Measurements from ENCODE around the gene OLA1. TPM values are rescaled to one million over a fixed set of nuclear protein-coding genes. Genes with fewer than 3 reads are reported as not detected.
A peak's percentile ranks its signal among the peaks of the same experiment; 100 is the strongest.
"Not testable (repeated sequence)": the region's sequence is repeated elsewhere in the genome, so short reads cannot be mapped to it uniquely, and the experiment has no call there.

OLA1 gene
- polyA plus RNA-seq, 1 donor from 2014 or later: 59.7 TPM

DNA sequence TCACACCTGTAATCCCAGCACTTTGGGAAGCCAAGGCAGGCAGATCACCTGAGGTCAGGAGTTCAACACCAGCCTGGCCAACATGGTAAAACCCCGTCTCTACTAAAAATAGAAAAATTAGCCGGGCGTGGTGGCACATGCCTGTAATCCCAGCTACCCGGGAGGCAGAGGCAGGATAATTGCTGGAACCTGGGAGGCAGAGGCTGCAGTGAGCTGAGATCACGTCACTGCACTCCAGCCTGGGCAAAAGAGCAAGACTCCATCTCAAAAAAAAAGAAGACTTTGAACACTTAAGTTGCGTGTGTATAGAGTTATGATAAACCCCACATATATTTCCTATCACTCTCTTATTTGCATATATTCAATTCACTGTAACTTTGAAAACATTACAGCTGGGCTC is 2.7 kb downstream of the OLA1 start:
- H3K27me3 Mint-ChIP-seq, H3K27ac Mint-ChIP-seq: not testable (repeated sequence)
- H3K4me3 Mint-ChIP-seq: peak overlapping the region in 2 of 4 donors; percentile 34 to 61

DNA sequence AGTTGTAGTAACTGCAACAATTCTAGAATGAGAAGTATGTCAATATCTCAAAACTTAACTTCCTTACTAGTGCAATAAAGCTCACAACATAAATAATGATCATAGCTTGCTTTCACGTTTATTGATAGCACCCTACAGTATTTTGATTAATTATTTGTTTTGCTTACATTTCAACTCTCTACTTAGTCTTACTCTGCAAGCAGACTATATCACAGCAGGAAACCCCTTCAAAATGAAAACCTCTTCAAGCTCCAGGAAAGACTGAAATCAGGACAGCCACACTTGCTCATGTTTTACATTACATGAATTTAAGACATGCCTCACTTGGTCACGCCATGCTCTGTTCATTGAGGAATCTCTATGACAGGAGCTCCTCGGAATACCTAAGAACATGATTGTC is 3.3 kb downstream of the OLA1 start:
- peak overlapping the region in 1 of 4 donors; percentile 61 for H3K4me3 Mint-ChIP-seq
- H3K27me3 Mint-ChIP-seq: no peaks in the 10 kb centered on the region
- H3K9me3 Mint-ChIP-seq: no peaks in the 10 kb centered on the region
- H3K36me3 Mint-ChIP-seq: peaks cover 7% of the 10 kb centered on the region
- no peak overlapping the region for H3K27ac Mint-ChIP-seq
- H3K4me1 Mint-ChIP-seq: peaks cover 27 to 29% (median 28%) of the 10 kb centered on the region in 3 donors

More for the DNA sequence above, 2.7 kb downstream of the OLA1 start:
- peaks cover 25 to 26% (median 25%) of the 10 kb centered on the region in 3 donors for H3K4me1 Mint-ChIP-seq
- not testable (repeated sequence) for H3K36me3 Mint-ChIP-seq, H3K9me3 Mint-ChIP-seq

DNA sequence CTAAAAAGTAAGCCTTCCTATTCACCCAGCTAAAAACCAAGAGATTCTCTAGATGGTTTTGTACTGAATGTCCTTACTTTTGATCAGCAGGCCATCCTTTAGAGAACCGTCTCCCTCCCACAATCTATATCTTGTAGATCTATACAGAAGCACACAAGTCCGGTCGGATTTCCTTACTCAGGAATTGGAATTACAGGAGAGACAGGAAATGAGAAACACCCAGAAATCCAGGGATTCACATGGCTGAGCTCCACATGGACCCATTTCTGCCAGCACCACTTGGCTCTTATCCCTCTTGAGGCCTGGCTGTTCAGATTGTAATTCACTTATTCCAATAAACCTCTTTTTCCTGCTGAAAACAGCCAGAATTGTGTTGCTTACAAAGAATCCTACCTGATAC is 4.5 kb downstream of the OLA1 start:
- H3K4me1 Mint-ChIP-seq: peaks cover 28 to 32% (median 28%) of the 10 kb centered on the region in 3 donors
- no peaks in the 10 kb centered on the region for H3K9me3 Mint-ChIP-seq
- H3K4me3 Mint-ChIP-seq: peak overlapping the region in 2 of 4 donors; percentile 41 to 45
- no peaks in the 10 kb centered on the region for H3K27me3 Mint-ChIP-seq
- H3K36me3 Mint-ChIP-seq: peaks cover 7% of the 10 kb centered on the region
- no peak overlapping the region for H3K27ac Mint-ChIP-seq

DNA sequence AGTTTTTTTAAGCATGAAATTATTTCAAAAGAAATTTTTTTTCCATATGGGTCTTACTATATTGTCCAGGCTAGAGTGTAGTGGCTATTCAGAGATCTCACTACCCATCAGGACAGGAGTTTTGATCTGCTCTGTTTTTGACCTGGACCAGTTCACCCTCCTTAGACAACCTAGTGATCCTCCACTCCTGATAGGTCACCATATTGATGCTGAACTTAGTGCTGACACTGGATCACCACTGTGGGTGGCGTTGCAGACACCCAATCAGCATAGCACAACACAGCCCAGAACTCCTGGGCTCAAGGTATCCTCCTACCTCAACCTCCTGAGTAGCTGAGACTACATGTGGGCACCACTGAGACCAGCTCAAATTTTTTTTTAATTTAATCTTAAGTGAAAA is 8.2 kb downstream of the OLA1 start:
- no peak overlapping the region for H3K4me3 Mint-ChIP-seq
- no peak overlapping the region for H3K27ac Mint-ChIP-seq

GRCh38 chr2:174236429-174236828 is 11.9 kb downstream of the OLA1 start:
- Mint-ChIP-seq H3K27me3 (no peaks in the 10 kb centered on the region), H3K9me3 (no peaks in the 10 kb centered on the region), H3K27ac (no peak overlapping the region), H3K4me3 (no peak overlapping the region), H3K36me3 (peaks cover 6% of the 10 kb centered on the region), H3K4me1 (peaks cover 23 to 33% (median 28%) of the 10 kb centered on the region in 3 donors)

More for the DNA sequence above, 8.2 kb downstream of the OLA1 start:
- H3K36me3 Mint-ChIP-seq: peaks cover 7% of the 10 kb centered on the region
- H3K27me3 Mint-ChIP-seq: no peaks in the 10 kb centered on the region
- H3K9me3 Mint-ChIP-seq: no peaks in the 10 kb centered on the region
- peaks cover 23 to 29% (median 25%) of the 10 kb centered on the region in 3 donors for H3K4me1 Mint-ChIP-seq

GRCh38 chr2:174235680-174236079 is 12.7 kb downstream of the OLA1 start:
- Mint-ChIP-seq H3K4me1 (peaks cover 20 to 27% (median 26%) of the 10 kb centered on the region in 3 donors), H3K36me3 (peaks cover 5% of the 10 kb centered on the region), H3K27me3 (no peaks in the 10 kb centered on the region), H3K4me3 (no peak overlapping the region), H3K27ac (peak overlapping the region in 1 of 3 donors; percentile 16), H3K9me3 (no peaks in the 10 kb centered on the region)

DNA sequence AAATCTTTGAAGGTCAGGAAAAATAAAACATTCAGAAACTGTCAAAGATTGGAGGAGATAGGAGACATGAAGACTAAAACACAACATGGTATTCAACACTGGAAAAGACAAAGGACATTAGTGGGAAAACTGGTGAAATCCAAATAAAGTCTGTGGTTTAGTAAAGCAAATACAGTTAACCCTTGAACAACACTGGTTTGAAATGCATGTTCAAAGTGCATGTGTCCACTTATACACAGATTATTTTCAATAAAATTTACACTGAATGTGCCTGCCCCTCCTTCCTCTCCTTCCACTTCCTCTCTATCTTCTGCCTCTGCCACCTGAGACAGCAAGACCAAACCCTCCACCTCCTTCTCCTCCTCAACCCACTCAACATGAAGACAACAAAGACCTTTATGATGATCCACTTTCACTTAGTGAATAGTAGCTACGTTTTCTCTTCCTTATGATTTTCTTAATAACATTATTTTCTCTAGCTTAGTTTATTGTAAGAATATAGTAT is 14.5 kb downstream of the OLA1 start:
- Mint-ChIP-seq H3K27me3 (no peaks in the 10 kb centered on the region), H3K36me3 (peaks cover 4% of the 10 kb centered on the region), H3K27ac (no peak overlapping the region), H3K4me3 (peak overlapping the region in 1 of 4 donors; percentile 79), H3K4me1 (peaks cover 18% of the 10 kb centered on the region in 3 donors), H3K9me3 (no peaks in the 10 kb centered on the region)

GRCh38 chr2:174227748-174228147 is 20.6 kb downstream of the OLA1 start:
- Mint-ChIP-seq H3K36me3 (peaks cover 9% of the 10 kb centered on the region), H3K4me1 (peaks cover 5 to 8% (median 5%) of the 10 kb centered on the region in 3 donors), H3K9me3 (peaks cover 0 to 2% (median 0%) of the 10 kb centered on the region in 3 donors), H3K27ac (no peak overlapping the region), H3K4me3 (no peak overlapping the region), H3K27me3 (no peaks in the 10 kb centered on the region)

DNA sequence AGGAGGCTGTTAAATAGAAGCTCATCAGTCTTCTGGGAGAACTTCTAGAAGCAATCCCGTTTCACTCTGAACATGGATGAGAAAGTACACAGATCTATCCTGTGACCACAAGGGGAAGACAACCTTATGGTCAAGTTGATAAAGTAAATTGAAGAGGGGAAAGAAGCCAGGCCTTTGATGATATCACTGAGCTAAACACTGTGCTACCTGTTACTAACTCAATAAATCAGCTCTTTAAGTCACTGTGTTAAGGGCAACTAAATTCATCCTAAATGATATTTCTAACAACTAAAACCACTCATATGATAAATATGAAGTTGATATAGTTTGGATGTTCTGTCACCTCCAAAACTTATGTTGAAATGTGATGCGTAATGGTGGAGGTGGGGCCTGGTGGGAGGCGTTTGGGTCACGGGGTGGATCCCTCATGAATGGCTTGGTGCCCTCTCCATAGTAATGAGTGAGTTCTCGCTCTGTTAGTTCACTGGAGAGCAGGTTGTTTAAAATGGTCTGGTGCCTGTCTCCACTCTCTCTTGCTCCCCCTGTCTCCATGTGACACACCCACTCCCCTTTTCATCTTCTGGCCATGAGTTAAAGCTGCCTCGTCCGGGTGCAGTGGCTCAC is 23.6 kb downstream of the OLA1 start:
- Mint-ChIP-seq H3K4me1 (peaks cover 0 to 10% (median 2%) of the 10 kb centered on the region in 3 donors), H3K4me3 (no peak overlapping the region), H3K9me3 (peaks cover 0 to 2% (median 0%) of the 10 kb centered on the region in 3 donors), H3K27me3 (no peaks in the 10 kb centered on the region), H3K36me3 (peaks cover 6% of the 10 kb centered on the region), H3K27ac (no peak overlapping the region)

DNA sequence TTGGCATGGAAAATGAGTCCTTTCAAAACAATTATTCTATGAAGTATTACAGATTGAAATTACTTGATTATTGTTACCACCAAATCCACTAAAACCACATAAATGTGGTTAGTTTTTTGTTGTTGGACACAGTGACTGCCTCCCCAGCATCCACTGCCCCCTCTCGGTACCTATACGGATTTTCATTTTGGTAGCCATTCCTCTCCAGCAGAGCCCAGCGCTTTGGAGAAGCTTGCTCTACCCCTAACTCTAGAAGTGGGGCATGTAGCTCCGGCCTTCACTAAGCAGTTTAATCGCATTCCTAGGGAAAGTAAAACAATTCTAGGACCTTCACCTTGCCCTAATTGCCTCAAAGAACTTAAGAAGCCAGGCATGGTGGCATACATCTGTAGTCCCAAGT is 24.2 kb downstream of the OLA1 start:
- H3K4me1 Mint-ChIP-seq: peaks cover 0 to 10% (median 2%) of the 10 kb centered on the region in 3 donors
- peaks cover 0 to 2% (median 0%) of the 10 kb centered on the region in 3 donors for H3K9me3 Mint-ChIP-seq
- peaks cover 6% of the 10 kb centered on the region for H3K36me3 Mint-ChIP-seq
- no peaks in the 10 kb centered on the region for H3K27me3 Mint-ChIP-seq
- no peak overlapping the region for H3K27ac Mint-ChIP-seq
- peak overlapping the region in 1 of 4 donors; percentile 19 for H3K4me3 Mint-ChIP-seq

DNA sequence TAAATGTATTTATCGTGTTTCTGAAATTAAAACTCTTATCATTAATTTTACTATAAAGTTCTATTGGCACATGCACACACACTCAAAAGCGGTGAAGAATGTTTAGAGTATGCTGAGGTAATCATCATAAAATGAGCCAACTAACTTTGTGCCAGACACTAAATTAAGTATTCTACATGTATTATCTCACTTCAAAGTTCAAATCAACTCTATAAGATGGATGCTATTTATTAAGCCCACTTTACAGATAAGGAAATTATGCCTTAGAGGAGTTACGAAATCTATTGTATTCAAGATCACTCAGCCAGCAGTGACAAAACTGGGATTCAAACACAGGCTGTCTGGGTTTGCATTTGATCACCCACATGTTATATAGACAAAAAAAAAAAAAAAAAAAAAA is 24.9 kb downstream of the OLA1 start:
- Mint-ChIP-seq H3K4me3 (no peak overlapping the region), H3K27ac (no peak overlapping the region), H3K27me3 (no peaks in the 10 kb centered on the region), H3K36me3 (peaks cover 6% of the 10 kb centered on the region), H3K4me1 (peaks cover 0 to 10% (median 2%) of the 10 kb centered on the region in 3 donors), H3K9me3 (peaks cover 0 to 2% (median 0%) of the 10 kb centered on the region in 3 donors)

GRCh38 chr2:174222154-174222553 is 26.2 kb downstream of the OLA1 start:
- H3K27ac Mint-ChIP-seq: no peak overlapping the region
- H3K4me3 Mint-ChIP-seq: no peak overlapping the region
- H3K4me1 Mint-ChIP-seq: peaks cover 0 to 16% (median 2%) of the 10 kb centered on the region in 3 donors
- peaks cover 0 to 2% (median 0%) of the 10 kb centered on the region in 3 donors for H3K9me3 Mint-ChIP-seq
- H3K27me3 Mint-ChIP-seq: no peaks in the 10 kb centered on the region
- peaks cover 6% of the 10 kb centered on the region for H3K36me3 Mint-ChIP-seq

DNA sequence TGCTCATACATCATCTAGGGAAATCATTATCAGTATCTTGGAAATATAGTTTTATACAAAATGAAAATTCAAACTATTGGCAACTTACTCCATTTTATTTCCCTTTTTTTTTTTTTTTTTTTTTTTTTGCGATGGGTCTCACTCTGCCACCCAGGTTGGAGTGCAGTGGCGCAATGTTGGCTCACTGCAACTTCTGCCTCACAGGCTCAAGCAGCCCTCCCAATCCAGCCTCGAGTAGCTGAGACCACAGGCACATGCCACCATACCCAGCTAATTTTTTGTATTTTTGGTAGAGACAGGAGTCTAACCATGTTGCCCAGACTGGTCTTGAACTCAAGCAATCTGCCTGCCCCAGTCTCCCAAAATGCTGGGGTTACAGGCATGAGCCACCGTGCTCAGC is 29.0 kb downstream of the OLA1 start:
- Mint-ChIP-seq H3K27ac (no peak overlapping the region), H3K27me3 (no peaks in the 10 kb centered on the region), H3K9me3 (no peaks in the 10 kb centered on the region), H3K36me3 (peaks cover 4% of the 10 kb centered on the region), H3K4me3 (no peak overlapping the region), H3K4me1 (peaks cover 0 to 13% (median 2%) of the 10 kb centered on the region in 3 donors)

DNA sequence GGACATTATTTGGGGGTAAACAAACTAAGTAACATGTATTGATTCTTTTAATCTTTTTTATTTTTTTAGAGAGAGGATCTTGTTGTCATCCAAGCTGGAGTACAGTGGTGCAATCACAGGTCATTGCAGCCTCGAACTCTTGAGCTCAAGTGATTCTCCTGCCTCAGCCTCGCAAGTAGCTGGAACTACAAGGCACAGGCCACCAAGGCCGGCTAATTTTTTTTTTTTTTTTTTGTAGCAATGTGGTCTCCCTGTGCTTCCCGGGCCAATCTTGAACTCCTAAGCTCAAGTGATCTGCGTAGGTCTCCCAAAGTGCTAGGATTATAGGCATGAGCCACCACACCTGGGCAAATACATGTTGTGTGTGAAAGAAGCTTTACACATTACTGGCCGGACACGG is 29.6 kb downstream of the OLA1 start:
- no peak overlapping the region for H3K4me3 Mint-ChIP-seq
- H3K9me3 Mint-ChIP-seq: no peaks in the 10 kb centered on the region
- peaks cover 4% of the 10 kb centered on the region for H3K36me3 Mint-ChIP-seq
- no peaks in the 10 kb centered on the region for H3K27me3 Mint-ChIP-seq
- no peak overlapping the region for H3K27ac Mint-ChIP-seq
- H3K4me1 Mint-ChIP-seq: peaks cover 0 to 13% (median 2%) of the 10 kb centered on the region in 3 donors

DNA sequence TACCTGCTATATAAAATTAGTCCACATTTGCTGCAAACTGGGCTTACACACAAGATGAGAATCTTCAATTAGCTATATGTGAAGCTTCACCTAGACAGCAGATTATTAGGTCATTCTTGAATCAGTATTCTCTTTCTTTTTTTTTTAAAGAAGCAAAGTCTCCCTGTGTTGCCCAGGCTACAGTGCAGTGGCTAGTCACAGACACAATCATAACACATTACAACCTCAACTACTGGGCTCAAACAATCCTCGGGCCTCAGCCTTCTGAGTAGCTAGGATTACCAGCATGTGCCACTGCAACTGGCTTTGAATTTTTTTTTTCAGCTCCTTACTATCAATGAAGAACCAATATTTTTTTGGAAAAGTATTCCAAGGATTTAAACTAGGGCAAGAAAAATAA is 30.5 kb downstream of the OLA1 start:
- H3K4me3 Mint-ChIP-seq: no peak overlapping the region
- H3K27me3 Mint-ChIP-seq: no peaks in the 10 kb centered on the region
- H3K36me3 Mint-ChIP-seq: no peaks in the 10 kb centered on the region
- H3K27ac Mint-ChIP-seq: no peak overlapping the region
- no peaks in the 10 kb centered on the region for H3K9me3 Mint-ChIP-seq
- H3K4me1 Mint-ChIP-seq: peaks cover 0 to 13% (median 2%) of the 10 kb centered on the region in 3 donors

DNA sequence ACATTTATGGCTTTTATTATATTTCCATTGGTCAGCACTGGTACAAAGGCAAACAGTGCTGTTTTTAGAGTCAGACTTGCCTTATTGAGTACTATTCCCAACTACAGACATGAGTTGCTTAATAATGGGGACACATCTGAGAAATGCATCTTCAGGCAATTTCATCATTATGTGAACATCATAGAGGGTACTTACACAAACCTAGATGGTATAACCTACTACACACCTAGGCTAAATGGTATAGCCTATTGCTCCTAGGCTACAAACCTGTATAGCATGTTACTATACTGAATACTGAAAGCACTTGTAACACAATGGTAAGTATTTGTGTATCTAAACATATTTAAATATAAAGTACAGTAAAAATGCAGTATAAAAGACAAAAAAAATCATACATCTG is 36.4 kb downstream of the OLA1 start:
- H3K27me3 Mint-ChIP-seq: no peaks in the 10 kb centered on the region
- peaks cover 3% of the 10 kb centered on the region for H3K36me3 Mint-ChIP-seq
- H3K4me3 Mint-ChIP-seq: no peak overlapping the region
- H3K9me3 Mint-ChIP-seq: no peaks in the 10 kb centered on the region
- H3K4me1 Mint-ChIP-seq: peaks cover 0 to 2% (median 2%) of the 10 kb centered on the region in 3 donors
- no peak overlapping the region for H3K27ac Mint-ChIP-seq

All from IgD-negative memory B cell (primary cell).